DND-41 (cell line): ENCODE measurements around the gene TRIM47.
"Not testable (repeated sequence)": the region's sequence is repeated elsewhere in the genome, so short reads cannot be mapped to it uniquely, and the experiment has no call there.

Experiments
- ATAC-seq: fragments of 200-7000 bp; cut with Tn5 transposase; 3 replicates; pipeline ENCODE4 v1.9.1; 2021; ENCODE audit warnings: low read depth; ENCODE audit not compliant: insufficient read depth
- DNase-seq: peaks from one replicate; pipeline ENCODE4 v3.0.0-alpha.2; 2020
- H2AFZ ChIP-seq: 2 replicates; pipeline ENCODE4 v1.6.0; 2012; ENCODE audit warnings: low read depth, low read length
- H3K27ac ChIP-seq: 2 replicates; pipeline ENCODE4 v1.5.1; 2012; ENCODE audit warnings: low read length, inconsistent platforms
- H3K27me3 ChIP-seq: fragments of 200-600 bp; sonication (generic); 2 replicates; pipeline ENCODE4 v1.6.0; 2012; ENCODE audit warnings: low read length, mild to moderate bottlenecking, inconsistent platforms; ENCODE audit not compliant: insufficient read depth, poor library complexity
- H3K36me3 ChIP-seq: 2 replicates; pipeline ENCODE4 v1.5.1; 2012; ENCODE audit warnings: low read length, inconsistent platforms; ENCODE audit not compliant: insufficient read depth
- H3K4me1 ChIP-seq: 2 replicates; pipeline ENCODE4 v1.5.1; 2012; ENCODE audit warnings: mild to moderate bottlenecking, low read length; ENCODE audit not compliant: insufficient read depth
- H3K4me2 ChIP-seq: 2 replicates; pipeline ENCODE4 v1.6.0; 2012; ENCODE audit warnings: mild to moderate bottlenecking, moderate library complexity, low read length, inconsistent platforms; ENCODE audit not compliant: insufficient read depth
- H3K4me3 ChIP-seq, 2 experiments: fragments of 200-600 bp in 1 of 2; shearing (Covaris generic) in 1 of 2; 2 replicates each; pipeline ENCODE4 v1.5.1; 2012 to 2016; ENCODE audit warnings: inconsistent platforms in 2 of 2, low read length in 2 of 2, mild to moderate bottlenecking in 2 of 2, low read depth in 1 of 2, moderate library complexity in 1 of 2
- H3K79me2 ChIP-seq: 2 replicates; pipeline ENCODE4 v1.6.0; 2012; ENCODE audit warnings: low read length, inconsistent platforms; ENCODE audit not compliant: insufficient read depth
- H3K9ac ChIP-seq: 2 replicates; pipeline ENCODE4 v1.6.0; 2012; ENCODE audit warnings: low read depth, mild to moderate bottlenecking, inconsistent platforms, low read length, moderate library complexity
- H3K9me3 ChIP-seq: 2 replicates; pipeline ENCODE4 v1.5.1; 2012; ENCODE audit warnings: low read length, moderate library complexity, mild to moderate bottlenecking, inconsistent platforms; ENCODE audit not compliant: insufficient read depth, severe bottlenecking
- H4K20me1 ChIP-seq: 2 replicates; pipeline ENCODE4 v1.6.0; 2012; ENCODE audit warnings: low read length; ENCODE audit not compliant: insufficient read depth
- CTCF ChIP-seq: IDR thresholded peaks from 2 replicates; pipeline ENCODE4 v1.5.1; 2012; ENCODE audit warnings: borderline replicate concordance, low read length, moderate library complexity, mild to moderate bottlenecking; ENCODE audit not compliant: poor library complexity, severe bottlenecking; ENCODE audit errors: extremely low read depth
- EZH2 ChIP-seq: IDR thresholded peaks from 3 replicates; pipeline ENCODE4 v1.6.1; 2012; ENCODE audit warnings: borderline replicate concordance, low read depth, mild to moderate bottlenecking, moderate library complexity, low read length, inconsistent platforms; ENCODE audit not compliant: severe bottlenecking

The TRIM47 gene

DNA sequence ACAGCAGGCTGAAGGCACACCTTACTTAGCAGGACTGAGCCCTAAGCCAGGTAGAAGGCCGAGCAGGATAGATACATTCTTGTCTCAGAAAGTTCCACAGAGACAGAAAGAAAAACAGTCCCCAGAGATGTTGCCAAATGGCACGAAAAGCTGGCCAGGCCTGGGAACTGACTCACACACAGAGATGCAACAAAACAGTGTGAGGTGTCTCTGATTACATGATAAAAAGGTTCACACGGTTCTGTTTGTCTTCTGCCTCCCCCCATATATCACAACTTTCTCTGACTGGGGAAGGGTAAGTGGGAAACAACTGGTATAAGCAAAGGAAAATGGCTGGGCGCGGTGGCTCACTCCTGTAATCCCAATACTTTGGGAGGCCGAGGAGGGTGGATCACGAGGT lies 24.9 kb downstream of the TRIM47 start:
- peaks cover 31% of the 10 kb centered on the region for H3K79me2 ChIP-seq
- TF ChIP-seq CTCF (no peak), EZH2 (no peak)
- H2AFZ ChIP-seq: no peak overlapping the region
- no peak overlapping the region for H3K4me3 ChIP-seq
- DNase-seq (no peak), ATAC-seq (no peak)
- H3K9me3 ChIP-seq: no peaks in the 10 kb centered on the region
- H3K27ac ChIP-seq: no peak overlapping the region
- peaks cover 17% of the 10 kb centered on the region for H3K4me1 ChIP-seq
- H3K9ac ChIP-seq: no peak overlapping the region
- H4K20me1 ChIP-seq: peaks cover 5% of the 10 kb centered on the region
- H3K36me3 ChIP-seq: peaks cover 28% of the 10 kb centered on the region
- no peaks in the 10 kb centered on the region for H3K27me3 ChIP-seq
- H3K4me2 ChIP-seq: no peak overlapping the region

DNA sequence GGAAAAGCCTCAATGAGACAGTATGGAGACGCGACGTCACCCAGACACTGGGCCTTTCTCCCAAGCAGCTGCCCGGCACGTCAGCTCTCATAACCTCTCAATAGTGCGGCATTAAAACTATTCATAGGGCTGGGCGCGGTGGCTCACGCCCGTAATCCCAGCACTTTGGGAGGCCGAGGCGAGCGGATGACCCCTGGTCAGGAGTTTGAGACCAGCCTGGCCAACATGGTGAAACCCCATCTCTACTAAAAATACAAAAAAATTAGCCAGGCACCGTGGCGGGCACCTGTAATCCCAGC lies 26.7 kb downstream of the TRIM47 start:
- ATAC-seq, H3K27me3 ChIP-seq, H4K20me1 ChIP-seq, H3K9me3 ChIP-seq, H2AFZ ChIP-seq, H3K9ac ChIP-seq, H3K4me2 ChIP-seq, DNase-seq, H3K4me3 ChIP-seq, H3K27ac ChIP-seq: not testable (repeated sequence)
- H3K79me2 ChIP-seq: peaks cover 31% of the 10 kb centered on the region
- H3K36me3 ChIP-seq: peaks cover 46% of the 10 kb centered on the region
- H3K4me1 ChIP-seq: peaks cover 16% of the 10 kb centered on the region

- Histone ChIP-seq H3K9ac (no peak overlapping the region), H2AFZ (no peak overlapping the region), H3K4me2 (no peak overlapping the region), H3K27me3 (no peaks in the 10 kb centered on the region), H3K9me3 (no peaks in the 10 kb centered on the region), H3K4me1 (peaks cover 11% of the 10 kb centered on the region), H4K20me1 (peaks cover 5% of the 10 kb centered on the region), H3K27ac (no peak overlapping the region), H3K36me3 (peaks cover 48% of the 10 kb centered on the region), H3K79me2 (peaks cover 25% of the 10 kb centered on the region), H3K4me3 (no peak overlapping the region)
- DNase-seq (no peak), ATAC-seq (no peak)
- TF ChIP-seq CTCF (no peak), EZH2 (no peak)
These were observed 27.3 kb downstream of the TRIM47 start for GRCh38 chr17:75850928-75851692.

DNA sequence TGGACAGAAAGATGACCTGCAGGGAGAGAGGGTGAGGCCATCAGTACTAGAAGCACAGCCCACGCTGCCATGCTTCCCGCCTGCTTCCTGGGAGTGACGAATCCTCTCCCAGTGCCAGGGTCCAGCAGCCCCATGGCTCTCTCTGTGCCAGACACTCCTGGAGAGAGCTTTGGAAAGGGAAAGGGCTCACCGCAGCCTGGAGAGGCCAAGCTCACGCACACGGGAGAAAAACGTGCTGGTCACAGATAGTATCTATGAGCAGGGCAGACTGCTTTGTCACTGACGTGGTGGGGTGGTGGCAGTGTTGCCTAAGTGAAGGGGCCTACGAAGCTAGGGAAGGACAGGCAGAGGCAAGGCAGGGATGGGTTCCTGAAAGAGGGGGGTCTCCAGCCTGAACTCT lies 28.7 kb downstream of the TRIM47 start:
- H3K79me2 ChIP-seq: peaks cover 21% of the 10 kb centered on the region
- H3K4me1 ChIP-seq: peaks cover 14% of the 10 kb centered on the region
- TF ChIP-seq EZH2 (no peak), CTCF (no peak)
- no peak overlapping the region for H3K4me2 ChIP-seq
- ATAC-seq (no peak), DNase-seq (no peak)
- peaks cover 5% of the 10 kb centered on the region for H4K20me1 ChIP-seq
- H3K4me3 ChIP-seq: no peak overlapping the region
- no peak overlapping the region for H3K9ac ChIP-seq
- no peak overlapping the region for H2AFZ ChIP-seq
- peaks cover 51% of the 10 kb centered on the region for H3K36me3 ChIP-seq
- no peak overlapping the region for H3K27ac ChIP-seq
- no peaks in the 10 kb centered on the region for H3K27me3 ChIP-seq
- H3K9me3 ChIP-seq: no peaks in the 10 kb centered on the region
